ENCODE data around the gene ENO4. TPM values are rescaled to one million over a fixed set of nuclear protein-coding genes. Genes with fewer than 3 reads are reported as not detected.

ENO4 gene
- total and polyA plus RNA-seq, 2 experiments from 2014 or later: 0.44 to 0.66 TPM

DNA sequence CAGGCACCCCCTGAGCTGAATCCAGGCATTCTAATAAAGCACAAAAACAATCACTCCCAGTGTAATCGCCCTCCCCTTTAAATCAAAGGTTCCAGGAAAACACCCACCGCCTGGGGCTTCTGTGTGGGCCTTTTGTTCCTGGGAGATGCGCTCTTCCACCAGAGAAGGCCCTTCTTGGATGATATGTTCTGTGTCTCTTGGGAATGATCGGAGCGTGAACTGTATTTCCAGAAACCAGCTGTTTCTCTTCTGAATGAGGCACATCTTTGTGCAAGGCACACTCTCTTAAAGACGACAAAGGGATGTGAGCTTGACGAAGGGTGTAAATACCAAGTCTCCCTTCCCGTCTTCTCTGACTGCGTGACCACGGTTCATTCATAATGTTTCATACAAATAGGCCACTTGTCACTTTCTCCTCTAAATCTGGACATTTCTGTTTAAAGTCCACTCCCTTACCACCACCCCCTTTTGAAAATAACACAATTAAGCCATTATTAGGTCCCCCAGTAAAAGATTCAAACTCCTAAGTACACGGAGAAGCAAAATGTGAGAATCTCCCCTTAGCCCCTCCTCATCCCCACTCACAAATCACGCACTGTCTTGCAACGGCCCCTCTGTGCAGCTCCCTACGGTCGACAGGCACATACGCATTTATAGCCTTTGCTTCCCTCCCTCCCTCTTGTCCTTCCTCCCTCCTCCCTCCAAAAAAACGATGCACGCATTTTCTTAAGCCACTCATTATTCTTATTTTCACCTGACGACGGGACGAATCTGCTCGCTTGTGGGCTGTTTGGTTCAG is 45.6 kb upstream of the ENO4 start:
- no peak for DNase-seq (ENCODE audit: low read depth in 1 of 2, low spot score in 1 of 2)
- Histone ChIP-seq H3K4me1 (ENCODE audit: low read depth) (no peaks in the 10 kb centered on the region), H3K27me3 (peaks cover 11% of the 10 kb centered on the region), H3K36me3 (no peaks in the 10 kb centered on the region), H3K9me3 (ENCODE audit: low read depth) (no peaks in the 10 kb centered on the region), H3K27ac (no peak overlapping the region), H3K4me3 (no peak overlapping the region)
- TF ChIP-seq, protein P1, sequence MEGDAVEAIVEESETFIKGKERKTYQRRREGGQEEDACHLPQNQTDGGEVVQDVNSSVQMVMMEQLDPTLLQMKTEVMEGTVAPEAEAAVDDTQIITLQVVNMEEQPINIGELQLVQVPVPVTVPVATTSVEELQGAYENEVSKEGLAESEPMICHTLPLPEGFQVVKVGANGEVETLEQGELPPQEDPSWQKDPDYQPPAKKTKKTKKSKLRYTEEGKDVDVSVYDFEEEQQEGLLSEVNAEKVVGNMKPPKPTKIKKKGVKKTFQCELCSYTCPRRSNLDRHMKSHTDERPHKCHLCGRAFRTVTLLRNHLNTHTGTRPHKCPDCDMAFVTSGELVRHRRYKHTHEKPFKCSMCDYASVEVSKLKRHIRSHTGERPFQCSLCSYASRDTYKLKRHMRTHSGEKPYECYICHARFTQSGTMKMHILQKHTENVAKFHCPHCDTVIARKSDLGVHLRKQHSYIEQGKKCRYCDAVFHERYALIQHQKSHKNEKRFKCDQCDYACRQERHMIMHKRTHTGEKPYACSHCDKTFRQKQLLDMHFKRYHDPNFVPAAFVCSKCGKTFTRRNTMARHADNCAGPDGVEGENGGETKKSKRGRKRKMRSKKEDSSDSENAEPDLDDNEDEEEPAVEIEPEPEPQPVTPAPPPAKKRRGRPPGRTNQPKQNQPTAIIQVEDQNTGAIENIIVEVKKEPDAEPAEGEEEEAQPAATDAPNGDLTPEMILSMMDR (IDR thresholded peaks at IDR 0.05; ENCODE audit: low read depth, low read length): no peak

DNA sequence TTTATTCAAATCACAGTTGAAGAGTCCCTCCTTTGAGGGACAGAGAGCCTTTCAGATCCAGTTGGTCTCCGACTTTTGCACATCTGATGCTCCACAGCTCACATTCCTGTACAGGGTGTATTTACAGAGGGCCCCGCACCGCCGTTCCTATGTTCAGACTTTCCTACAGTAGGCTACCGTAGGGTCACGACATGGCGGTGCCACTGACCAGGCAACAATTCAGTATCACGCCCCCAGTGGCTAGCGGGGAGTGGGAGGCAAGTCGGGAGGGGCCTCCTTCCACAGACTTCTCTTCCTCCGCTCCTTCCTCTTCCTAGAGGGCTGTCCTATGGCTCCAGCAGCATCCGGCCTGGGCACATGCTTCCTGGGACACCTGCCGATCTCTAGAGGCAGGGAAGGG is 40.6 kb upstream of the ENO4 start:
- Histone ChIP-seq H3K36me3 (no peaks in the 10 kb centered on the region), H3K27ac (no peak overlapping the region), H3K4me1 (ENCODE audit: low read depth) (no peaks in the 10 kb centered on the region), H3K27me3 (no peaks in the 10 kb centered on the region), H3K9me3 (ENCODE audit: low read depth) (no peaks in the 10 kb centered on the region), H3K4me3 (no peak overlapping the region)
- DNase-seq (ENCODE audit: low read depth in 1 of 2, low spot score in 1 of 2): no peak
- TF ChIP-seq, protein P1 (IDR thresholded peaks at IDR 0.05; ENCODE audit: low read depth, low read length): no peak

DNA sequence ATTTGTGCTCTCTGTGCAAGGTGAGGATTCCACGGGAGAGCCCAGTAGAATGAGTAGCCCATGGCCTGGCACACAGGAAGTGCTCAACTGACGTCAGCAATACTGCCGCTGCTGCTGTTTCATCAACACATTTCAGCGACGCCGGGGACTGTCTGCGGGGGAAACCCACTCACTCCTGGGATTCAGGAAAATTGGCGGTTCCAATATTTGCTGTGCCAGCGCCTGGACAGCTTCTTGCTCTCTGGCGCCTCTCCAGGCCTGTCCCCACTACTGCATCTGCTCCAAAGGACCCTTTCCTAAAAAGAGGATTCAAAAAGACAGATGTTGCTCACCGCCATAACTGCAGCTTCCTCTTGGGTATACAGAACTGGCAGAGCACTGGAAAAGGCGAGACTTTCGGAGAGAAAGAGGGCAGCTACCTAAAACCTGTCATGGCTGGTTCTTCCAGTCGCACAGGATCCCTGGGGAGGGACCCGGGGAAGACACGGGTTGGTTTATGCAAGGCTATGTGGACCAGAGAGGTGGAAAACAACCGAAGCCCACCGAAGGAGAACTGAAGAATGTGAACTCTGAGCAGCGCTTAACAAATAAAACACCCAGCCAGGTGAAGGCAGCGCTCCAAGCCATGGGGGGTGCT is 39.7 kb upstream of the ENO4 start:
- peak; percentile 19 to 42 for DNase-seq (ENCODE audit: low read depth in 1 of 2, low spot score in 1 of 2)
- H3K4me1 ChIP-seq (ENCODE audit: low read depth): no peaks in the 10 kb centered on the region

DNA sequence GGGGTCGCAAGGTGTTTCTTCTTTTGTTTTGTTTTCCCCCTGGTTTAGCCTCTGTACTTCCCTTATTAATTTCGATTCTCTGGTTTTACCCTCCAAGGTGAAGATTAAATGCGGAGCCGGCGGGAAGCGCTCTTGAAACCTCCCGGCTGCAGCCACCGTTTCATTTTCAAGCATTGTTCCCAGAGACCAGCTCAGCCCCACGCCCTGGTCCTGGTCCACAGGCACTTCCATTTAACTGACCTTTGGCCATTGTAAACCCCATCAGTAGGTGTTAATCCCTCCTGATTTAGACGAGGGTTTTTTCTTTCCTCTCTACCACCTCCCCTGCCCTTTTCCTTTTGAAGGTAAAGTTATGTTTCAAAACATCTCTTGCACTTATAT is 39.2 kb upstream of the ENO4 start:
- no peaks in the 10 kb centered on the region for H3K4me1 ChIP-seq (ENCODE audit: low read depth)
- H3K27ac ChIP-seq: no peak overlapping the region
- H3K36me3 ChIP-seq: no peaks in the 10 kb centered on the region
- H3K27me3 ChIP-seq: no peaks in the 10 kb centered on the region
- H3K4me3 ChIP-seq: no peak overlapping the region
- no peaks in the 10 kb centered on the region for H3K9me3 ChIP-seq (ENCODE audit: low read depth)
- TF ChIP-seq, protein P1 (IDR thresholded peaks at IDR 0.05; ENCODE audit: low read depth, low read length): no peak
- no peak for DNase-seq (ENCODE audit: low read depth in 1 of 2, low spot score in 1 of 2)

More for the DNA sequence above, 39.7 kb upstream of the ENO4 start:
- no peaks in the 10 kb centered on the region for H3K36me3 ChIP-seq
- H3K27ac ChIP-seq: no peak overlapping the region
- TF ChIP-seq, protein P1 (IDR thresholded peaks at IDR 0.05; ENCODE audit: low read depth, low read length): peak; percentile 49
- no peaks in the 10 kb centered on the region for H3K27me3 ChIP-seq
- H3K9me3 ChIP-seq (ENCODE audit: low read depth): no peaks in the 10 kb centered on the region
- no peak overlapping the region for H3K4me3 ChIP-seq

DNA sequence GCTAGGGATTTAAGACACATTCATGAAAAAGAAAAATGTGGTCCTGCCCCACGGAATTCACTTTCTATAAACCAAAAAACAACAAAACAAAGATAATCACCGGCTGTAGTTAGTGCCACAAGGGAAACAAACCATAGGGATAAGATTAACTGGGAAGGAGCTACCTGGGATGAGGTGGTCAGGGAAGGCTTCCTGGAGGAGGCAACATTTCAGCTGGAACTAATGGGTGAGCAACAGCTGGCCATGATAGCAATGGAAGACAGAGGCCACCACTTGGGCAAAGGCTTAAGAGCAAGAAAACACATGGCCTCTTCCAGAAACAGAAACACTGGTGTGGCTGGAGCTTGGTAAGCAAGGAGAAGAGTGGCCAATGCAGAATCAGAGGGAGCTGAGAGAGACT is 38.4 kb upstream of the ENO4 start:
- Histone ChIP-seq H3K27ac (no peak overlapping the region), H3K27me3 (no peaks in the 10 kb centered on the region), H3K9me3 (ENCODE audit: low read depth) (no peaks in the 10 kb centered on the region), H3K36me3 (no peaks in the 10 kb centered on the region), H3K4me3 (no peak overlapping the region), H3K4me1 (ENCODE audit: low read depth) (no peaks in the 10 kb centered on the region)
- no peak for DNase-seq (ENCODE audit: low read depth in 1 of 2, low spot score in 1 of 2)
- TF ChIP-seq, protein P1 (IDR thresholded peaks at IDR 0.05; ENCODE audit: low read depth, low read length): no peak
